B cell (primary cell): ENCODE measurements around the gene NPIPB9. TPM values are rescaled to one million over a fixed set of nuclear protein-coding genes. Genes with fewer than 3 reads are reported as not detected.
"Not testable (repeated sequence)": the region's sequence is repeated elsewhere in the genome, so short reads cannot be mapped to it uniquely, and the experiment has no call there.

Source experiments
- ATAC-seq: fragments of 200-7000 bp; cut with Tn5 transposase; one replicate; pipeline ENCODE4 v1.10.0; 2021; ENCODE audit warnings: low read depth, mild to moderate bottlenecking, moderate number of reproducible peaks, moderate library complexity
- CTCF ChIA-PET: fragments of 350-600 bp; sonication (Branson Sonifier 250); formaldehyde crosslinking; loops from one replicate; lab custom pipeline; 2021; ENCODE audit warnings: antibody characterized with exemption, inconsistent platforms; lab: Charles Lee
- POLR2A ChIA-PET: fragments of 350-600 bp; sonication (Branson Sonifier 250); formaldehyde crosslinking; loops from one replicate; lab custom pipeline; 2021; ENCODE audit warnings: antibody characterized with exemption; lab: Charles Lee
- DNase-seq: peaks from one replicate; pipeline ENCODE4 v3.0.0; 2013
- H2AFZ ChIP-seq: 2 replicates; pipeline ENCODE4 v1.6.1; 2012; ENCODE audit warnings: mild to moderate bottlenecking, low read depth, low read length; ENCODE audit not compliant: insufficient read depth, poor library complexity, severe bottlenecking
- H3K27ac ChIP-seq, 2 donors: 1 replicate in 1 of 2; 2 replicates in 1 of 2; pipeline ENCODE4 v1.5.1; 2012 to 2013; ENCODE audit warnings: low read length in 2 of 2, mild to moderate bottlenecking in 2 of 2, moderate library complexity in 1 of 2
- H3K27me3 ChIP-seq, 4 experiments: fragments of 200-600 bp in 1 of 4; sonication (generic) in 1 of 4; replicated peaks in 1 of 4; 1 replicate in 2 of 4; 2 replicates in 2 of 4; pipeline versions ENCODE4 v1.6.1 to v1.7.0; 2013 to 2016; ENCODE audit warnings: low read length in 3 of 4, mild to moderate bottlenecking in 2 of 4, mixed read lengths in 1 of 4, moderate library complexity in 1 of 4; ENCODE audit not compliant: insufficient read depth in 4 of 4, control insufficient read depth in 3 of 4; ENCODE audit errors: control extremely low read depth in 1 of 4
- H3K36me3 ChIP-seq, 2 experiments: replicated peaks in 1 of 2; 1 replicate in 1 of 2; 2 replicates in 1 of 2; pipeline versions ENCODE4 v1.6.1 to v1.7.1; 2013; ENCODE audit warnings: low read length in 1 of 2; ENCODE audit not compliant: insufficient read depth in 2 of 2, control insufficient read depth in 1 of 2; ENCODE audit errors: control extremely low read depth in 1 of 2, extremely low read depth in 1 of 2
- H3K4me1 ChIP-seq, 2 donors: fragments of 200-600 bp in 1 of 2; sonication (generic) in 1 of 2; 1 replicate in 1 of 2; 2 replicates in 1 of 2; pipeline versions ENCODE4 v1.5.1 to v1.6.1; 2013 to 2017; ENCODE audit warnings: low read length in 2 of 2; ENCODE audit not compliant: control insufficient read depth in 2 of 2, insufficient read depth in 2 of 2
- H3K4me2 ChIP-seq: replicated peaks from 2 replicates; pipeline ENCODE3; 2012; ENCODE audit warnings: mild to moderate bottlenecking, low read depth, low read length; ENCODE audit not compliant: poor library complexity, severe bottlenecking
- H3K4me3 ChIP-seq, 5 experiments: fragments of 200-600 bp in 1 of 5; sonication (generic) in 1 of 5; 1 replicate in 3 of 5; 2 replicates in 2 of 5; pipeline versions ENCODE4 v1.5.1 to v1.7.0; 2011 to 2016; ENCODE audit warnings: low read length in 4 of 5, mild to moderate bottlenecking in 4 of 5, low read depth in 2 of 5, control low read depth in 1 of 5, moderate library complexity in 1 of 5; ENCODE audit not compliant: insufficient read depth in 1 of 5; ENCODE audit errors: control extremely low read depth in 1 of 5, extremely low read depth in 1 of 5
- H3K79me2 ChIP-seq: fragments of 200-600 bp; sonication (generic); one replicate; pipeline ENCODE4 v1.6.0; 2016; ENCODE audit warnings: low read length; ENCODE audit not compliant: control insufficient read depth, insufficient read depth
- H3K9ac ChIP-seq: fragments of 200-600 bp; sonication (generic); 2 replicates; pipeline ENCODE4 v1.6.1; 2017; ENCODE audit warnings: mild to moderate bottlenecking, low read length, moderate library complexity
- H3K9me3 ChIP-seq, 3 donors: one replicate each; pipeline versions ENCODE4 v1.6.1 to v1.7.1; 2013; ENCODE audit warnings: low read length in 2 of 3; ENCODE audit not compliant: control insufficient read depth in 2 of 3, insufficient read depth in 1 of 3; ENCODE audit errors: control extremely low read depth in 1 of 3
- H4K20me1 ChIP-seq: 2 replicates; pipeline ENCODE4 v1.6.0; 2012; ENCODE audit warnings: mild to moderate bottlenecking, low read length; ENCODE audit not compliant: insufficient read depth, control insufficient read depth, poor library complexity, severe bottlenecking
- H3K27ac Mint-ChIP-seq: one replicate; pipeline ENCODE4 v1.8.0; 2021; ENCODE audit warnings: mixed read lengths
- H3K27me3 Mint-ChIP-seq: one replicate; pipeline ENCODE4 v1.8.0; 2021; ENCODE audit warnings: mixed read lengths
- H3K4me1 Mint-ChIP-seq: one replicate; pipeline ENCODE4 v1.8.0; 2021; ENCODE audit warnings: mixed read lengths
- H3K4me3 Mint-ChIP-seq: one replicate; pipeline ENCODE4 v1.8.0; 2021; ENCODE audit warnings: mixed read lengths
- H3K9me3 Mint-ChIP-seq: one replicate; pipeline ENCODE4 v1.8.0; 2022; ENCODE audit warnings: mixed read lengths; ENCODE audit not compliant: insufficient read depth
- WGBS: methylation state at CpG from one replicate; pipeline ENCODE4 v1.1.5; 2013; ENCODE audit warnings: missing lambda C conversion rate; ENCODE audit not compliant: insufficient coverage; 5-methylcytosine and 5-hydroxymethylcytosine counted together
- intact Hi-C: fragments of 100-400 bp; cut with micrococcal nuclease; formaldehyde crosslinking; loops from one replicate; pipeline ENCODE4 v1.10.0; 2022
- polyA plus RNA-seq: library from polyadenylated mRNA; depleted of rRNA; stranded (reverse); fragments of >200 nt; gene quantifications from 2 replicates; pipeline ENCODE4 v1.2.3, GENCODE V29; 2012
- total RNA-seq, 2 donors: library from RNA; stranded (reverse); fragments of 120-200 nt in 1 of 2; gene quantifications; 1 replicate in 1 of 2; 2 replicates in 1 of 2; pipeline versions ENCODE4 v1.2.3 to v1.2.4, GENCODE V29; 2013 to 2022

The NPIPB9 gene
- total and polyA plus RNA-seq, 2 donors (not counting 1 experiment from before 2014, with no cell fraction given), result 1.3 to 12.6 TPM

DNA sequence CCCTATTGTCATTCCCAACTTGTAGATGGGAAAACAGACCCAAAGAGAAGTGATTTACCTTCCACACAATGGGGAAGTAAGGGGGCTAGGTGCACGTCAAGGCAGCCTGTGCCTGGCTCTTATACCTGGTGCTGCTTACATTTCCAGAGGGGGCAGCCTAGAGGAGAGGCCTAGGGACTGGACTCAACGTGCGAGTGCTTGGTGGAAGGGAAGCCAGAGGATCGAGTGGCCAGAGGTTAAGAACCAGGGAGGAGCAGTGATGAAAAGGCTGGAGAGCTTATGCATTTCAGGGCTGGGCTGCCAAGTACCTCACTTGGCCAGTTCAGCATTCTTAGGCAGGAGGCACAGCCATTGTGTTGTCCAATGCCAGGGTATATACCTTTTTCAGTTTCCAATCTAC lies 30.8 kb downstream of the NPIPB9 start:
- H3K4me3 Mint-ChIP-seq, H3K4me1 Mint-ChIP-seq, H3K27ac Mint-ChIP-seq, H3K9me3 ChIP-seq, H3K4me2 ChIP-seq, H3K9me3 Mint-ChIP-seq, H3K79me2 ChIP-seq, H3K4me1 ChIP-seq, H3K36me3 ChIP-seq, H3K4me3 ChIP-seq, H3K27me3 Mint-ChIP-seq, DNase-seq, H4K20me1 ChIP-seq, H3K9ac ChIP-seq, H3K27ac ChIP-seq, H2AFZ ChIP-seq, ATAC-seq, CTCF ChIA-PET, intact Hi-C loops, POLR2A ChIA-PET, H3K27me3 ChIP-seq: not testable (repeated sequence)
- no CpG with 5 or more reads among the region's 4 CpGs for WGBS

DNA sequence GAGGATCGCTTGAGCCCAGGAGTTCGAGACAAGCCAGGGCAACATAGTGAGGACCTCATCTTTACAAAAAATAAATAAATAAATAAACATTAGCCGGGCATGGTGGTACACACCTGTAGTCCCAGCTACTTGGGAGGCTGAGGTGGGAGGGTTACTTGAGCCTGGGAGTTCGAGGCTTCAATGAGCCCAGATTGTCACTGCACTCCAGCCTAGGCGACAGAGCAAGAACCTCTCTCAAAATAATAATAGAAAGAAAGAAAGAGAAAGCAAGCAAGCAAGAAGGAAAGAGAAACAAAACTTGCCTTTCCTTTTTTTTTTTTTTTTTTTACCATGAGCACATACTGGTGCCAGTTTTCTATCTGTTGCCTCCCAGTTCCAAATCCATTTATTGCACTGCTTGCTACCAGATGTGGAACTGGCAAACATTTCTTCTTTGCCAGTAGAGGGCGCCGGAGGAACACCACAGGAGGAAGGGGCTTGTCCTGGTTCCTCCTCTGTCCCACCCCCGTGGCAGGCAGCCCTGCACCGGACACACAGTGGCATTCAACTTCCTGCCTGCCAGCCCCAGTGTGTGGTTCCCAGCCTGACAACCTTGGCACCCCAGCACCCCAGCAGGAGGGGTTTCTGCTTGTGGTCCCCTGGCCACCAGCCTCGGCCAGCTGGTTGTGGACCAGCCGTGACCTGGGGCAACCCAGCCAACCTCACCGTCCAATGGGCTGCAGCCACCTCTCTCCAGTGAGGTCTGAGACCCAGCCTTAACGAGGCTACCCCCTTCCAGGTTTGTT lies 50.8 kb downstream of the NPIPB9 start:
- WGBS, result no CpG with 5 or more reads among the region's 13 CpGs
- H3K79me2 ChIP-seq, POLR2A ChIA-PET, DNase-seq, H3K27ac ChIP-seq, H2AFZ ChIP-seq, CTCF ChIA-PET, H3K36me3 ChIP-seq, intact Hi-C loops, H3K4me1 ChIP-seq, H3K9me3 ChIP-seq, H3K4me1 Mint-ChIP-seq, H3K9me3 Mint-ChIP-seq, H3K27me3 Mint-ChIP-seq, H3K4me3 ChIP-seq, H4K20me1 ChIP-seq, H3K27ac Mint-ChIP-seq, H3K27me3 ChIP-seq, H3K9ac ChIP-seq, H3K4me2 ChIP-seq: not testable (repeated sequence)
- ATAC-seq, result peak; percentile 94
- peak overlapping the region; percentile 73 for H3K4me3 Mint-ChIP-seq

DNA sequence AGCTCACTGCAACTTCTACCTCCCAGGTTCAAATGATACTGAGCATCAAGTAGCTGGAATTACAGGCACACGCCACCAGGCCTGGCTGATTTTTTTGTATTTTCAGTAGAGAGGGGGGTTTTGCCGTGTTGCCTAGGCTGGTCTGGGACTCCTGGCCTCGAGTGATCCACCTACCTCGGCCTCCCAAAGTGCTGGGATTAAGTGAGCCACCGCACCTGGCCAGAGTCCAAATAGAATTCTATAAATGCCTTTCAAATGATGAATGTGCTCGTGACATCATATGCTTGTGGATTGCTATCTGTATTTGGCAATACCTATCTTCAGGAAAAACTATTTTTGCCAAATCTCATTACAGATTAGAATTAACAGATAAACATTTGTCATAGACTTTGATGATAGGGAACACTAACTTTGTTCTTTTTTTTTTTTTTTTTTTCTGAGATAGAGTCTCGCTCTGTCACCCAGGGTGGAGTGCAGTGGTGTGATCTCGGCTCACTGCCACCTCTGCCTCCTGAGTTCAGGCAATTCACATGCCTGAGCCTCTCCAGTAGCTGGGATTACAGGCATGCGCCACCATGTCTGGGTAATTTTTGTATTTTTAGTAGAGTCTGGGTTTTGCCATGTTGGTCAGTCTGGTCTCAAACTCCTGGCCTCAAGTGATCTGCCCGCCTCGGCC lies 56.0 kb downstream of the NPIPB9 start:
- H3K9me3 Mint-ChIP-seq, DNase-seq, H3K27me3 Mint-ChIP-seq, H3K4me1 Mint-ChIP-seq, H3K4me1 ChIP-seq, H3K9me3 ChIP-seq, H2AFZ ChIP-seq, H3K36me3 ChIP-seq, CTCF ChIA-PET, H3K4me3 Mint-ChIP-seq, H3K79me2 ChIP-seq, H3K4me2 ChIP-seq, H3K27ac Mint-ChIP-seq, H3K27me3 ChIP-seq, H3K9ac ChIP-seq, intact Hi-C loops, H3K4me3 ChIP-seq, POLR2A ChIA-PET, H4K20me1 ChIP-seq, ATAC-seq, H3K27ac ChIP-seq: not testable (repeated sequence)
- no CpG with 5 or more reads among the region's 11 CpGs for WGBS
